HCEC 1CT (cell line): Measurements from ENCODE around the gene TMPRSS9.

ENCODE experiments used
- DNase-seq: peaks from one replicate; pipeline ENCODE4 v3.0.0-alpha.2; 2017

Gene TMPRSS9

DNA sequence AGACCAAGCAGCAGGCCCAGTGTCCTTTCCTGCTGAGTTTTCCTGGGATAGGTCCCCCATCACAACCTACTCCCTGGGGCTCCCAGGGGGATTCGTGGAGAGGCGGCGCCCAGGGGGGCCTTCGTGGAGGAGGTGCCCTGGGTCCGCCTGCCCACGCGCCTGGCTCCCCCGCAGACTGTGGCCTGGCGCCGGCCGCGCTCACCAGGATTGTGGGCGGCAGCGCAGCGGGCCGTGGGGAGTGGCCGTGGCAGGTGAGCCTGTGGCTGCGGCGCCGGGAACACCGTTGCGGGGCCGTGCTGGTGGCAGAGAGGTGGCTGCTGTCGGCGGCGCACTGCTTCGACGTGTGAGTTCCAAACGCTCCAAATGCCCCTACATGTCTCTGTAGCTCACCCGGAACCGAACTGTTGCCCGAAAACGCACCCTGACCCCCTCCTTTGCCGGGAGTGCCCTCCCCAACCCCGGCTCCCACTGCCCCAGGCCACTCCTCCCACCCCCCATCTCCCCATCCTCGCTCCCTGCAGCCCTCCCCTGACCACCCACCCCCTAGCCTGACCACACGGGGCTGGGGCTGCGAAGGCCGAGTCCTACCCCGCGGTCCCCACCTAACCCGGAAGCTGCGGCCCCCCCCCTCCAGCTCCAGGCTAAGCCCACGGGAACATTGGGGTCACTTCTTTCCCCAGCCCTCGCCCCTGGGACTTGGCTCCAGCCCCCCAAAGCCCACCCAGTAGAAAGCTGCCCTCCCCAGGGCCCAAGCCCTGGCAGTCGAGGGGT lies 64.0 kb downstream of the TMPRSS9 start:
- no peak for DNase-seq

GRCh38 chr19:2424686-2425621 lies 64.9 kb downstream of the TMPRSS9 start:
- peak; percentile 18 for DNase-seq

DNA sequence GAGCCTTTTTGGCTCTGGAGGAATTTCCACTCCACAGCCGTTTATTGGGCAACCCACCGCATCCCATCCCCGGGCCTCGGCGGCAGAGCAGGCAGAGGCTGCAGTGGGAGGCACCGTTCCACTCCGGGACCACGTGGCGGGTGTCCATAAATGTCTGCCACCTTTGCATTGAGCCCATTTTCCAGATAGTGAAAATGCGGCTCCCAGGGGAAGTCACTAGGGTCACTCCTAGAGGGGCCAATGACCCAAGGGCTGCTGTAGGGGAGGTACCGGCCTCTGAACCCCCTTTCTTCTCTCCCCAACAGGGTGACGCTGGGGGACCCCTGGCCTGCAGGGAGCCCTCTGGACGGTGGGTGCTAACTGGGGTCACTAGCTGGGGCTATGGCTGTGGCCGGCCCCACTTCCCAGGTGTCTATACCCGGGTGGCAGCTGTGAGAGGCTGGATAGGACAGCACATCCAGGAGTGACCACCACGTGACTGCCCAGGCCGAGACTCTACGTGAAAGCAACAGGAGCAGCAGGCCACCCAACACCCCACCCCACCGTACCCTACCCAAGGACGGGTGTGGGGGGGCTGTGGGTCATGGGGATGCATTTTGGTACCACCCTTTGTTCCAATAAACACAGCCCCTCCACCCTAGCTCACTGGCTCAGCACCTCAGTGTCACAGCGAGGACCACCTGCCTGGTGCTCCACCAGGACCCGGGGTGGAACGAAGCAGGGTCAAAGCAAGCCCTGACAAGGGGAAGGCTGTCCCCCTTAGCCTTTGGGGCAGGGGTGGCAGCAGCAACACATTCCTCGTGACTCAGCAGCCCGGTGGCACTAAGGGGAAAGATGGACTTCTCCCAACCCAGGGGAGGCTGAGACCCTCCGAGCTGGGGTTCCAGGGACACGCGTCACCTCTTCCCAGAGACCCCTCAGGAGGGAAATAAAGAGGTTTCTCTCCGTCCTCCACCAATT lies 65.8 kb downstream of the TMPRSS9 start:
- DNase-seq: no peak

GRCh38 chr19:2426611-2427428 lies 66.8 kb downstream of the TMPRSS9 start:
- peak; percentile 7 for DNase-seq

DNA sequence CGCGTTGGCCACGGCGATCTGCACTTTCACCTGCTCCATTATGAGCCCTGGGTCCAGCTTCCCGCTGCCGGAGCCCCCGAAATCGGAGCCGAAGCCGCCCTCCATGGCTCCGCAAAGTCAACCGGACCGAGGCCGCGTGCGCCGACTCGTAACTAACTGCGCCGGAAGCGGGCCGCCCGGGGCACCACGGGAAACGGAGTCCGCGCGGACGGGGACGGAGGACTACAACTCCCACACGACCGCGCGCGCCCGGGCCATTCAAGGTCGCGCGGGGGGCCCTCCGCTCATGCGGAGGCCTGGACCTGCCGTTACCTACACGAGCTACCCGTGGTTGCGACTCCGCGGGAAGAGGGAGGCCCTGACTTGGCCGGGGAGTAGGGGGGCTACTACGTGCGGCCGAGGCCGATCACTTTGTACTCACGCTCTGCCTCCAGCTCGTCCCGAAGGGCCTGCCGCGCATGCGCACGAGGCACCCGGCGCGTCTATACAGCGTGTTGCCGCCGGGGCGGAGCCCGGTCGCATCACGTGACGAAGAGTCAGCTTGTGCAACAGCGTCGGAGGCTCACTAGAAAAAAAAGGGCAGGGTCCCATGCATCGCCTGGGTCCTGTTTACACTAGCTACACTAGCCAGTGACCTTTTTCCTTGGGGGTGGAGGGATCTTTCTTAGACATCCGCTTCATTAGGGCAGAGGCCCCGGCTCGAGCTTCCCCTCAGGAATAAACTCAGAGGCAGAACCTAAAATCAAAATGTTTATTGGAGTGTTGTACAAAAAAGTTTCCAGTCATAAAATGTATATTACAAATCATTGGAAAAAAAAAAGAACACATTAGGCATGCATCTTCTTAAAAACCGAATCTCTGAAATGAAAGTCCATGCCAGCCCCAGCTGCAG lies 67.6 kb downstream of the TMPRSS9 start, which contains the start of gene TIMM13:
Gene TIMM13 (minus strand): TSS at position 158 of the 892 bp plus-strand sequence. CDS start 53 bp downstream, at position 105.
- peak; percentile 92 for DNase-seq

DNA sequence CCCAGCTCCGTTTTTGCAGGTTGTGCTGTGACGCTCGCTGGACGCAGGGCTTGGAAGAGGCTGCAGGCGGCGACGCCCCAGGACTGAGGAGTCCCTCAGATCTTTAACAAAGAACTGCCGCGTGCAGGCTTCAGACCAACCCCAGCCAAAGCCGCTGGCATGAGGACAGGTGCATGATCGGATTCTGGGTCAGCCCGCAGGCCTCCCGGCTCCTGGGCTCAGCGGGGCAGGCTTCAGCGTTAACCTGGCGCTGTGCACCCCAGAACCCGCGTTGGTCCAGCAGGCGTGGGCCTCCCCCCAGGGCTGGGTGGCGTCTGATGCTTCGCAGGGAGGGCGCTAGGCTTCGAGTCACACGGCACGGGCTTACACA lies 68.2 kb downstream of the TMPRSS9 start:
- no peak for DNase-seq

GRCh38 chr19:2428756-2429711 lies 69.0 kb downstream of the TMPRSS9 start:
- no peak for DNase-seq

DNA sequence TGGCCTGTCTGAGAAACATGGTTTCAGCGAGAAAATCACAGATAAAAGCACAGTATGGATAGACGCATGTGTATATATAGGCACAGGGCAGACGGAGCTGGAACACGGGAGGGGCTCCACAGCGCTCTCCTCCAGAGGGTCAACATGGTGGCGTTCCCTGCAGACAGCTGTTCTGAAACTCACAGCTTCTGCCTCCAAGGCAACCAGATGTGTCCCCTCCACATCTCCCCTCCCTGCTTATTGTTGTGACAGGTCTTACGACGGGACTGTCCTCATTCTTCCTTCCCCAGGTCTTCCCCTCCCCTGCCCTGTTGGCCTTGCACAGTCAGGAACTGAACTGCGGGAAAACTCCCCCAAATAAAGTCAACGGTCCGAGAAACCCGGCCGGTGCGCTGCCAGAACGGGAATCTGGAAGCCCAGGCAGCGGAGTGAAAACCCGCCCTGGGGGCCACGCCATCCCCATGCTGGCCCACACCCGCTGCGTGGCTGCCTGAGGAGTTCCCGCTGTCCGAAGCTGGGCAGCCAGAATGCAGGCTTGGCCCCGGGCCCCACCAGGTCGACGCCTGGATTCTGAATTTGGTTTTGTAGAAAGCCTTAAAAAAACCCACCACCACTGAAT lies 70.0 kb downstream of the TMPRSS9 start:
- DNase-seq: no peak

- no peak for DNase-seq
Observed at GRCh38 chr19:2431318-2432055, 71.4 kb downstream of the TMPRSS9 start.

- no peak for DNase-seq
Observed at GRCh38 chr19:2432131-2432848, 72.2 kb downstream of the TMPRSS9 start.

- no peak for DNase-seq
Observed at GRCh38 chr19:2433854-2434253, 73.8 kb downstream of the TMPRSS9 start.

- DNase-seq: no peak
Observed at GRCh38 chr19:2434267-2434666, 74.2 kb downstream of the TMPRSS9 start.

DNA sequence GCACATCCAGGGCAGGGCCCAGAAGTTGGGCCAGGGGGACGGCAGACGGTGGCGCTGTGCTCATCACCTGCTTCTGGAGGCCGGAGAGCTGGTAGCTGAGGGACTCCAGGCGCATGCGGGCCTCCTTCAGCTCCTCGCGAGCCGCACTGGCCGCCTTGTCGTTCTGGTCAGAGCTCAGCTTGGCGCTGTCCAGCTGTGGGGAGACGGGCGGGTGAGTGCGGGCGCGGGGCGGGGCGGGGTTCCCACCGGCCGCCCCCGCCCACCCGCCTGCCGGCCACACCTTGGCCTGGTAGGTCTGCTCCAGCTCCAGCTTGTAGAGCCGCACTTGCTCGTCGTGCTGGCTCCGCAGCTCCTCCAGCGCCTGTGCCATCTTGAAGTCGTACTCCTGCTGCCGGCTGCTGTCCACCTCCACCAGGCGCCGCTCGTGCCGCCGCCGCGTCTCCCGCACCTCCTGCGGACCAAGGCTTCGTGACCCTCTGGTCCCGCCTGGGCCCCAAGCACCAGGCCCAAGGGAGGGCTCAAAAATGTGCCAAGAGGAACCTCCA lies 74.7 kb downstream of the TMPRSS9 start:
- DNase-seq: no peak

DNA sequence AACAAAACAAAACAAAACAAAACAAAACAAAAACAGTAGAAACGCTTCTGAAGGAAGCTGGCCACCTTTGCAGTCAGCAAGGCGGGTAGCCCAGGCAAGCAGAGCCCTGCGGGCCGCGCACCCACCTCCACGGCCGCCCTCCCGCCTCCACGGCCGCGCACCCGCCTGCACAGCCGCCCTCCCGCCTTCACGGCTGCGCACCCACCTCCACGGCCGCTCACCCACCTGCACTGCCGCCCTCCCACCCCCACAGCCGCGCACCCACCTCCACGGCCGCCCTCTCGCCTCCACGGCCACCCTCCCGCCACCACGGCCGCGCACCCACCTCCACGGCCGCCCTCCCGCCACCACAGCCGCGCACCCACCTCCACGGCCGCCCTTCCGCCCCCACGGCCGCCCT lies 76.3 kb downstream of the TMPRSS9 start:
- DNase-seq: no peak

DNA sequence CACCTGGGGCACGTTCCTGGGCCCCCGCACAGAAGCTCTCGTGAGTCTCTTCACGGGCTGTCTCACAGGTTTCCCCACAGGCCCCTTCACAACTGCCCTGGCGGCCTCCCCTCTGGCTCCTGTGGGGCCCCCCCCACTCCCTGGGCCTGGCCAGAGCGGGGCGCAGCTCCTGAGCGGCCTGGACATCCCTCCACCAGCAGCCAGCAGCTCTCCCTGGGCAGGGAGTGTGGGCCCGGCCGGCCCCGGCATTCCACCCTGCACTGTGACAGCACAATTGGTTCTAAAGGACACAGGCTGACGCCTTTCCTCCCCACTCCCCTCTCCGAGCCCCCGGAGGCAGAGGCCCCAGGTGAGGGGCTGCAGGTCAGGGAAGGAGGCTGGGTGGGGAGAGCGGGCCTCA lies 76.9 kb downstream of the TMPRSS9 start:
- DNase-seq: no peak

DNA sequence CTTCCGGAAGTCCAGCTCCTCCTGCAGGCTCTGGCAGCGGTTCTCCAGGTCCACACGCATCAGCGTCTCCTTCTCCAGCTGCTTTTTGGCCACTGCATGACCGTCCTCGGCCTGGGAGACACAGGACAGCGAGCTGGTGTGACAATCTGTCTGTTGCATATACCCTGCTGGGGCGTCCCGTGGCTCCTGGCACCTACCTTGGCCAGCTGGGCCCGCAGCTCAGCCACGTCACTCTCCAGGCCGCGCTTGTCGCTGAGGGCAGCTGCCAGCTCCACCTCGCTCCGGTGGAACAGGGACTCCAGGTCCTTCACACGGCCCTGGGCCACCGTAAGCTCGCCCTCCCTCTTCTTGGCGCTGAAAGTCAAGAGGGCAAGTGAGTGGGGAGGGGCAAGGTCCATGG lies 78.1 kb downstream of the TMPRSS9 start:
- no peak for DNase-seq

GRCh38 chr19:2440515-2440914 lies 80.5 kb downstream of the TMPRSS9 start:
- DNase-seq: no peak
